ENCODE measurements around the gene SMARCD2.

GRCh38 chr17:63843910-63844677, 1.6 kb upstream of the SMARCD2 start:
- TF ChIP-seq POLR2AphosphoS5 (IDR thresholded peaks at IDR 0.05; ENCODE audit: low read depth, low read length): no peak
- TF ChIP-seq POLR2A (IDR thresholded peaks at IDR 0.05; ENCODE audit: low read depth, low read length): no peak
- TF ChIP-seq TAF1 (IDR thresholded peaks at IDR 0.05; ENCODE audit: borderline replicate concordance, low read depth, low read length): no peak

Data from GM12892 (cell line).